MCF 10A (cell line): ENCODE measurements around the gene TFIP11. TPM values are rescaled to one million over a fixed set of nuclear protein-coding genes. Genes with fewer than 3 reads are reported as not detected.

Experiments used
- BruUV-seq: library from RNA; stranded (reverse); fragments of 400-500 nt; replicated peaks from 2 replicates; lab custom pipeline; 2021; lab: Mats Ljungman, UMichigan
- CTCF ChIA-PET: fragments of 300-600 bp; sonication (Branson Sonifier 250); formaldehyde crosslinking; extraction: SDS; loops from one replicate; lab custom pipeline; 2021; ENCODE audit warnings: antibody characterized with exemption, inconsistent platforms; lab: Yijun Ruan, JAX
- POLR2A ChIA-PET: fragments of 300-600, 350-650 bp; sonication (Branson Sonifier 250); formaldehyde crosslinking; extraction: SDS; loops from one replicate; lab custom pipeline; 2020; ENCODE audit warnings: antibody characterized with exemption, inconsistent platforms; lab: Yijun Ruan, JAX
- DNase-seq: peaks from one replicate; pipeline ENCODE4 v3.0.0-alpha.2; 2018; ENCODE audit not compliant: unreplicated experiment
- H3K27ac Mint-ChIP-seq: one replicate; pipeline ENCODE4 v1.8.0; 2022; ENCODE audit warnings: mild to moderate bottlenecking, low read depth, mixed read lengths; ENCODE audit not compliant: unreplicated experiment
- H3K27me3 Mint-ChIP-seq: one replicate; pipeline ENCODE4 v1.8.0; 2022; ENCODE audit warnings: mixed read lengths; ENCODE audit not compliant: insufficient read depth, unreplicated experiment
- H3K36me3 Mint-ChIP-seq: one replicate; pipeline ENCODE4 v1.8.0; 2022; ENCODE audit warnings: mild to moderate bottlenecking, moderate library complexity, mixed read lengths; ENCODE audit not compliant: insufficient read depth, unreplicated experiment
- H3K4me1 Mint-ChIP-seq: one replicate; pipeline ENCODE4 v1.8.0; 2022; ENCODE audit warnings: mixed read lengths; ENCODE audit not compliant: insufficient read depth, unreplicated experiment
- H3K4me3 Mint-ChIP-seq: one replicate; pipeline ENCODE4 v1.8.0; 2022; ENCODE audit warnings: mild to moderate bottlenecking, moderate library complexity, mixed read lengths; ENCODE audit not compliant: unreplicated experiment
- H3K9me3 Mint-ChIP-seq: one replicate; pipeline ENCODE4 v1.8.0; 2022; ENCODE audit warnings: mixed read lengths; ENCODE audit not compliant: unreplicated experiment
- intact Hi-C: fragments of 100-400 bp; cut with micrococcal nuclease; formaldehyde crosslinking; loops from 2 replicates; pipeline ENCODE4 v1.14.1; 2022
- total RNA-seq: library from RNA; stranded (reverse); gene quantifications from 2 replicates; pipeline ENCODE4 v1.2.3, GENCODE V29; 2022
- TF ChIP-seq, protein P1 (sequence below): fragments of 200-600 bp; IDR thresholded peaks from one replicate; pipeline ENCODE4 v1.8.0; 2022; ENCODE audit warnings: antibody characterized with exemption, mild to moderate bottlenecking; ENCODE audit not compliant: unreplicated experiment

Gene TFIP11
- total RNA-seq, 1 experiment from 2014 or later: 41.0 TPM

DNA sequence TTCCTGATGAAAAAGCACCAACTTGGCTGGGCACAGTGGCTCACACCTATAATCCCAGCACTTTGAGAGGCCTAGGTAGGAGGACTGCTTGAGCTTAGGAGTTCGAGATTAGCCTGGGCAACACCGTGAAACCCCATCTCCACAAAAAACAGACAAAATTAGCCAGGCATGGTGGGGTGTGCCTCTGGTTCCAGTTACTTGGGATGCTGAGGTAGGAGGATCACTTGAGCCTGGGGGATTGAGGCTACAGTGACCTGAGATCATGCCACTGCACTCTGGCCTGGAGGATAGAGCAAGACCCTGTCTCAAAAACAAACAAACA lies 31.7 kb downstream of the TFIP11 start:
- no peak overlapping the region for H3K27ac Mint-ChIP-seq
- no peak overlapping the region for H3K4me3 Mint-ChIP-seq
- H3K36me3 Mint-ChIP-seq: peaks cover 33% of the 10 kb centered on the region
- no peak for DNase-seq
- H3K4me1 Mint-ChIP-seq: peaks cover 61% of the 10 kb centered on the region
- CTCF ChIA-PET: interaction anchor here (0.7 to 1.2 kb wide), 3 partner anchors 11 to 56 kb away, joined by 3 to 4 read pairs (median 4); no protein-coding TSS in a partner anchor
- POLR2A ChIA-PET: interaction anchor here (0.7 to 6.1 kb wide), 3 partner anchors 8 to 32 kb away, joined by 3 to 62 read pairs (median 3); partner anchors contain the start of gene TFIP11
- H3K9me3 Mint-ChIP-seq: no peaks in the 10 kb centered on the region
- intact Hi-C loops: no loop called here
- TF ChIP-seq, protein P1, sequence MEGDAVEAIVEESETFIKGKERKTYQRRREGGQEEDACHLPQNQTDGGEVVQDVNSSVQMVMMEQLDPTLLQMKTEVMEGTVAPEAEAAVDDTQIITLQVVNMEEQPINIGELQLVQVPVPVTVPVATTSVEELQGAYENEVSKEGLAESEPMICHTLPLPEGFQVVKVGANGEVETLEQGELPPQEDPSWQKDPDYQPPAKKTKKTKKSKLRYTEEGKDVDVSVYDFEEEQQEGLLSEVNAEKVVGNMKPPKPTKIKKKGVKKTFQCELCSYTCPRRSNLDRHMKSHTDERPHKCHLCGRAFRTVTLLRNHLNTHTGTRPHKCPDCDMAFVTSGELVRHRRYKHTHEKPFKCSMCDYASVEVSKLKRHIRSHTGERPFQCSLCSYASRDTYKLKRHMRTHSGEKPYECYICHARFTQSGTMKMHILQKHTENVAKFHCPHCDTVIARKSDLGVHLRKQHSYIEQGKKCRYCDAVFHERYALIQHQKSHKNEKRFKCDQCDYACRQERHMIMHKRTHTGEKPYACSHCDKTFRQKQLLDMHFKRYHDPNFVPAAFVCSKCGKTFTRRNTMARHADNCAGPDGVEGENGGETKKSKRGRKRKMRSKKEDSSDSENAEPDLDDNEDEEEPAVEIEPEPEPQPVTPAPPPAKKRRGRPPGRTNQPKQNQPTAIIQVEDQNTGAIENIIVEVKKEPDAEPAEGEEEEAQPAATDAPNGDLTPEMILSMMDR: no peak
- no TSS peak for BruUV-seq
- H3K27me3 Mint-ChIP-seq: no peaks in the 10 kb centered on the region

DNA sequence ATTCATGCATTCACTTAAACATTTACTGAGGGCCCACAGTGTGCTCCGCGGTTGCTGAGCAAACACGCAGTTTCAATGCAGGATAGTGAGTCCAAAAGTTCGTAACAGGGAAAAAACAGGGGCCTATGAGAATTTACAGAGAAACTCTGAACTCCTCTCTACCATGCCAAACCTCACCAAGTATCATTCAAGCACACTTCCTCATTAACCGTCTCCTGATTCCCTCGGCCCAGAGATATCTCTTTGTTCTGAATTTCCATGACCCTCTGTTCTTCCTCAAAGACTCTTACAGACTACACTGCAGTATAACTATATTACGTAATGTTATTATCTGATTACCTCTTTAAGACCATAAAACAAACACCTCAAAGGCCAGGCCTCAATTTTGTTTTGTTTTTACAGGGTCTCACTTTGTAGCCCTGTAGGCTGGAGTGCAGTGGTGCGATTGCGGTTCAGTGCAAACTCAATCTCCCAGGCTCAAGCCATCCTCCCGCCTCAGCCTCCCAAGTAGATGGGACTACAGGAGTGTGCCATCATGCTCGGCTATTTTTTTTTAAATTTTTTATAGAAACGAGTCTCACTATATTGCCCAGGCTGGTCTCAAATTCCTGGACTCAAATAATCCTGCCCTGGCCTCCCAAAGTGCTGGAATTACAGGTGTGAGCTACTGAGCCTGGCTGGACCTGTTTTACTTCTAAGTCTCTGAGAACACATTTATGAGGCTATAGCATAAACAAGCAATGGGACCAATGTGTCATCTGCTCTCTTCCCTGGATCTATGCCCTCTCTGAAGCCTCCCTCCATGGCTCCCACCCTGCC lies 32.3 kb downstream of the TFIP11 start:
- H3K4me1 Mint-ChIP-seq: peaks cover 55% of the 10 kb centered on the region
- H3K27me3 Mint-ChIP-seq: no peaks in the 10 kb centered on the region
- peaks cover 39% of the 10 kb centered on the region for H3K36me3 Mint-ChIP-seq
- H3K27ac Mint-ChIP-seq: no peak overlapping the region
- intact Hi-C loops: no loop called here
- POLR2A ChIA-PET: interaction anchor here (0.6 to 1.1 kb wide), 4 partner anchors 21 to 180 kb away, joined by 3 to 4 read pairs (median 3); partner anchors contain the start of gene TFIP11
- no TSS peak for BruUV-seq
- H3K9me3 Mint-ChIP-seq: no peaks in the 10 kb centered on the region
- no peak overlapping the region for H3K4me3 Mint-ChIP-seq
- TF ChIP-seq, protein P1: no peak
- DNase-seq: no peak
- CTCF ChIA-PET: interaction anchor here (0.6 to 3.1 kb wide), 5 partner anchors 16 to 128 kb away, joined by 3 to 15 read pairs (median 4); no protein-coding TSS in a partner anchor

DNA sequence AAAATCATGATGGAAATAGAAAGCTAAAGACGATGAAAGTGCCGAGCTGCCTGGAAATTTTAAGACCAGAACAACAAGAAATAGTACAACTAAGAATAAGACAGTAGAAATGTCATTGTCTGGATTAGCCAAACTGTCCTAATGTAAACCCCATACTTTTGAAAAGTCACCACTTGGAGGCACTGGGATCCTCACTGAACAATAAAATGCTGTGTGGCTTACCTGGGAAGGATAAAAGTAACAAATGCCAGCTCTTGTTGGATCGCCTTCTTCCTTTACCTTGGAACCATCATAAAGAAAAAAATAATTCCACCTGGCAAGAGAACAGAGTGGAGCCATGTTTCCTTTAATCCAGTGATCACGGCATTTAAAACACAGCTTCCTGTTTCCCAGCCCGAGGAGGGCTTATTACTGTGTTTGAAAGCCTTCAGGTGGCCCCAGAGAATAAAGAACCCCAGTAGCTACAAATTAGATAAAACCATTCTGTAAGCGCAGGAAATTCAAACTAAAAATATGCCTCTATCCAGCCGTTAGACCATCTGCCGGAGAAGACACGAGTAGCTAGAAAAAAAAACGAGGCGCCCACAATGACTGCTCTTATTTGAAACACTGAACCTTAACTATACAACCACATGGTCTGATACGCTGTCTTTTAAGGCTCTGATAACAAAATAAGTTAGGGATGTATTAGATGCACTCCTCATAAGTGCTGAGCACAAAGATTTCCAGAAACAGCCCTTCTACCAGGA lies 33.1 kb downstream of the TFIP11 start:
- Mint-ChIP-seq H3K4me1 (peaks cover 54% of the 10 kb centered on the region), H3K4me3 (no peak overlapping the region), H3K36me3 (peaks cover 45% of the 10 kb centered on the region), H3K9me3 (no peaks in the 10 kb centered on the region), H3K27me3 (no peaks in the 10 kb centered on the region), H3K27ac (no peak overlapping the region)
- intact Hi-C loops: no loop called here
- DNase-seq: no peak
- TF ChIP-seq, protein P1: no peak
- POLR2A ChIA-PET: interaction anchor here (0.6 to 1.1 kb wide), 3 partner anchors 25 to 181 kb away, joined by 3 to 4 read pairs (median 4); no protein-coding TSS in a partner anchor
- no TSS peak for BruUV-seq
- CTCF ChIA-PET: interaction anchor here (0.5 to 3.1 kb wide), 7 partner anchors 16 to 333 kb away, joined by 3 to 15 read pairs (median 4); no protein-coding TSS in a partner anchor

DNA sequence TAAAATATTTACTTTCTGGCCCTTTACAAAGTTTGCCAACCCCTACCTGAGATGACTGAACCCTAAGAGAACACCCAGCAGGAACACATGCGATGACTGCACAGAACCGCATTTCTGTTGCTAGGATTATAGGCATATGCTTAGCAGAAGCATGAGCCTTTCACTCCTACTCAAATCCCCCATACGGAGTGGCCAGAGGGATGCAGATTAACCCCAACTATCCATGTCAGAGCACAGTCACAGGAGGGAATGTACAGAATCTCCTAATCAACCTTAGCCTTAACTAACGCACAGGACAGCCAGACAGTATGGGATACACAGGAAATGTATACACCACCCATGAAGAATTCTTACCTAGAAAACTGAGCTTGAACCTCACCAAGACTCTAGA lies 34.9 kb downstream of the TFIP11 start:
- peaks cover 53% of the 10 kb centered on the region for H3K4me1 Mint-ChIP-seq
- ChIA-PET CTCF (interaction anchor here (3.1 kb wide), 1 partner anchor 16 kb away, joined by 15 read pairs; no protein-coding TSS in a partner anchor), POLR2A (no interaction called here)

More for the DNA sequence above, 34.9 kb downstream of the TFIP11 start:
- H3K4me3 Mint-ChIP-seq: no peak overlapping the region
- TF ChIP-seq, protein P1: no peak
- no peaks in the 10 kb centered on the region for H3K9me3 Mint-ChIP-seq
- no TSS peak for BruUV-seq
- intact Hi-C loops: no loop called here
- H3K36me3 Mint-ChIP-seq: peaks cover 52% of the 10 kb centered on the region
- DNase-seq: no peak
- no peaks in the 10 kb centered on the region for H3K27me3 Mint-ChIP-seq
- no peak overlapping the region for H3K27ac Mint-ChIP-seq
